Measurements from ENCODE around the gene FKBP11.

Gene FKBP11

DNA sequence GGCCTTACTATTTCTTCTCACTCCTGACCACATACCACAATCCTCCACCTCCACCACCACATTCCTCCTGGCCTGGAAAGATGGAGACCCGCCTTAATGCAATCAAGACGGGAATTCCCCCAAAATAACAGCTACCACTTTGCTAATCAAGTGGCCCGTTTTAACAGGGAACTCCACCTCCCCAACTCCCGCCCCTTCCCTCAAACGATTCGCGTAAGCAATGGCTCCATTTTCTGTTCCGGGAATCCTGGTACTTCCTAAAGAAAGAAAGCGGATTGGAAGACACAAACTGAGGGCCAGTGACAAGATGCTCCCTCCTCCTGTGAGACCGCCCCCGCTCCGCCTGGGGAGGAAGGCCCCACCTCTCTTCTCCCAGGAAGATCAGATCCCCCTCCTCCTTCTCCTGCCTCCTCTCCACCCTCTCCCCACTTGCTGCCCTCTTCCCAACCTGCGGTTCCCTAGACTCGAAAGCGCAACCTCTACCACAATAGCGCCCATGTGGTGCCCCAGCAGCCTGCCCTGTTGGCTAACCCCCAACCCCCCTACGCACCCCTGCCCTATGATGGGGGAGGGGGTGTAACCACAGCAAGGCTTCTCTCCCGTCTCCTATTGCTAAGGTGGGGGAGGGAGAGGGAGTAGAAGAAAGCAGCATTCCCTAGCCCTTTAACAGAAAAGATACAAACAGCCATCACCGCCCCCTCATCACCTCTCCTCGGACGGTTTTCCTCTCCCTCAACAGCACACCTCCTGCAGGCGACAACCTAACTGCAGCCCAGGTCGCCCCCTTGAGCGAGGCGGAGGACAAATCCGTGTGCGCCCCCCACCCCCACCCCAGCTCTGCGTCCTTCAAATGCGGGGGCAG lies 31.2 kb upstream of the FKBP11 start:
- no peak for DNase-seq (ENCODE audit: low read depth in 4 of 4, low spot score in 1 of 4)

DNA sequence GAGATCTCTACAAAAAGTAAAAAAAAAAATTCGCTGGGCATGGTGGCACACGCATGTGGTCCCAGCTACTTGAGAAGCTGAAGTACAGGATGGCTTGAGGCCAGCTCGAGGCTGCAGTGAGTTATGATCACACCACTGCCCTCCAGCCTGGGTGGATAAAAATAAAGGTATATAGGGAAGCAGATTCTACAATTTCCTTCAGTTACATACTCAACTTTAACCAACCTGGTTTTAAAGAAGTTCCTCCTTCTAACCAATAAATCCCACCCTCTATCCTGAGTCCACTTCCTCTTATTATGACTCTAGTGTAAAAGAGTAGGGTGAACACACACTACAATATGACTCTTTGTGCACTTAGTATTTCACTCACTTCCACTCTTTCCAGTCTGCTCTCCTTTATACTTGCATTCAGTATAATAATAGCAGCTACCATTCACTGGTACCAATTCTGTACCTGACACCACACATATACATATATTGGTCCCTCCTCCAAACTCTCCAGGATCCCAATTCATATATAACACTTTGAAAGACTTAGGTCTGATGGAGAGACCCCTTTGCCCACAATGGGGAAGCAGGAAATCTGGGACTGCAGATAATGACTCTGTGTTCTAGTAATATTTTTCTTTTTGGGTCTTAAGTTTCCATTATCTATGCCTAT lies 29.7 kb upstream of the FKBP11 start:
- no peak for DNase-seq (ENCODE audit: low read depth in 4 of 4, low spot score in 1 of 4)

DNA sequence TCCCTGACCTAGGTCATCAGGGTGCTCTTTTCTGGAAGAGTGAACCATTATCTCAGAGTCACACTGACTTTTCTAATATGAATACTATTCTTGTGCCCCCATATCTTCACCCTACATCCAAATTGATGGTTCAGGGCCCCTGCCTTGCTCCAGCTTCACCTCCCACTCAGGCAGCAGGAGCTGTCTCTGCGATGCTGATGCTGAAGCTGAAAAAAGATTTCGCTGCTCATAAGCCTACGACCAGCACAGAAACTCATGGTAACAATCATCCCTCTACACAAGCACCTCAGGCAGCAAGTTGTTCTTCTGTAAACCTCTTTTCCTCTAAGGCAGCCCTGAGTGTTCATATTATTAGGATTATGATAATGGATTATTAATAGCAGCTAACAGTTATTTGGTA lies 28.8 kb upstream of the FKBP11 start:
- DNase-seq (ENCODE audit: low read depth in 4 of 4, low spot score in 1 of 4), result no peak

DNA sequence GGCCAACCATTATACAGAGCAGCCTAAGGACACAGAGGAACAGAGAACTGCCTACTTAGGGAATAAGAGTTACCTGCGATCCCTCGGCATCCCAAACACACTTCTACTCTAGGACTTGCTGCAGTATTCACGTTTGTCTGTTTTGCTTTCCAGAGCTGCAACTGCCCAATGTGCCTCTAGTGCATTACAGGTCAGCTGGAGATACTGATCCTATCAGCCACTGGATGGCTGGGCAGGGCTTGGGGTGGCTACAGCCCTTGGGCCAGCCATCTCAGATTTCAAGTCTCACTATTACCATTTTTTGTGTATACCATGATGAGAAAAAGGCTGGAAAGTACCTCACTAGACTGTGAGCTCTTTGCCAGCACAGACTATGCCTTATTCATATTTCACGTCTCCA lies 27.4 kb upstream of the FKBP11 start:
- DNase-seq (ENCODE audit: low read depth in 4 of 4, low spot score in 1 of 4), result no peak

DNA sequence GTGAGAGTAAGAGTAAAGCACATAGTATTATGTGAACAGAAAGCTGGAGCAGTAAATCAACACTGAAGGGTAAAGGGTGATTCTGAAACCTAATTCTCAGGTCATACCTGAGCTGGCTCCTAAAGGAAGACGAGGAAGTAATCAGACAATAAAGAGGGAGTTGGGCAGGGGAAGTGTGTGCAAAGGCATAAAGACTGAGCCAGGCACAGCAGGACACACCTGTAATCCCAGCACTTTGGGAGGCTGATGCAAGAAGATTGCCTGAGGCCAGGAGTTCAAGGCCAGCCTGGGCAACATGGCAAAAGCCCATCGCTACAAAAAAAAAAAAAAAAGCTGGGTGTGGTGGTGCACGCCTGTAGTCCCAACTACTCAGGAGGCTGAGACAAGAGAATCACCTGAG lies 22.4 kb upstream of the FKBP11 start:
- no peak for DNase-seq (ENCODE audit: low read depth in 4 of 4, low spot score in 1 of 4)

DNA sequence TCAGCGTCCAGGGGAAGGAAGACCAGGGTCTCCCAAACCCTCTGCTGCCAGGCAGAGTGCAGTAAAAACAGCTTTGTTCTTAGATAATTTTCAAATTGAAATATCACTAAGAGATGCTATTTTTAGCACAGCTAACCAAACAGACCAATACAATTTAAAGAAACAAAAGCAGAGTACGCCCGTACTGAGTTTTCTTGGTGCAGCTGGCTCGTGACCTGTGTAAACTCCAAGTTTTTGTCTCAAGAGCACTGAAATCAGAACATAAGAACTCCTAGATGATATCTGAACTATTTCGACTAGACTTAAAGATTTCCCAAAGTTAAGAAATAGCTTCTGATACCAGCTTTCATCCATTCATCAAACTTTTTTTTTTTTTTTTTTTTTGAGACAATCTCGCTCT lies 21.7 kb upstream of the FKBP11 start:
- no peak for DNase-seq (ENCODE audit: low read depth in 4 of 4, low spot score in 1 of 4)

DNA sequence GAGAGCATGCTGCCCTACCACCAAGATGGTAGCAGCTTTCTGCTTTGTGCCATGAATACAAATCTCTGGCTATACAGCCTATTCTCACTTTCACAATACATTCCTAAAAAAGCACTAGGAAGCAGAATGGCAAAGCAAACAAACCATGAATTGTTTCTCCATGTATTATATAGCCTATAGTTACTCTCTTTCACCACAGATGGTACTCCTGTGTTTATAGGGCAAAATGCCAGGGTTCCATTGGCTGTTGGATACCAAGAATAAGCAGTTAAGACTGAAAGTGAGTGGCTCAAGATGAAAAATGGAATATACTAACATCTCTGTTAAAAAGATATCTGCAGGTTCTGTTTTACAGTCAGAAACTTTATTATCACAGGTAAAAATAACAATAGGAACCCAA lies 20.9 kb upstream of the FKBP11 start:
- no peak for DNase-seq (ENCODE audit: low read depth in 4 of 4, low spot score in 1 of 4)

DNA sequence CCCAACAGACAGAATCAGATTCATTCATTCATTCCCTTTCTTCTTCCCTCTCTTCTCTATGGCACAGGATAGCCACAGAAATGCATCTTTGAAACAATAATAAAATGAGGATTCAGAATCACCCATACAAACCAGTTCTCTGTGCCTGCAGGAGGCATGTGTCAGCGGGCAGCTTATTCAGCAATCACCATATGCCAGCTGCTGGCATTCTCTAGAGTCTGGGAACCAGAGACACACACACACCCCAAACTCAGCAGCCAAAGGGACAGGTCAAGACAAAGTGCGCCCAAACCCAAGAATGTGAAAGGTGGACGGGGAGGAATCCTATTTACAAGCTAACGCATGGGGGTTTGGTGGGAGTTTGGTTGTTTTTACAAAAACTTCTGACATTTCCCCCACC lies 17.9 kb upstream of the FKBP11 start:
- DNase-seq (ENCODE audit: low read depth in 4 of 4, low spot score in 1 of 4), result no peak

DNA sequence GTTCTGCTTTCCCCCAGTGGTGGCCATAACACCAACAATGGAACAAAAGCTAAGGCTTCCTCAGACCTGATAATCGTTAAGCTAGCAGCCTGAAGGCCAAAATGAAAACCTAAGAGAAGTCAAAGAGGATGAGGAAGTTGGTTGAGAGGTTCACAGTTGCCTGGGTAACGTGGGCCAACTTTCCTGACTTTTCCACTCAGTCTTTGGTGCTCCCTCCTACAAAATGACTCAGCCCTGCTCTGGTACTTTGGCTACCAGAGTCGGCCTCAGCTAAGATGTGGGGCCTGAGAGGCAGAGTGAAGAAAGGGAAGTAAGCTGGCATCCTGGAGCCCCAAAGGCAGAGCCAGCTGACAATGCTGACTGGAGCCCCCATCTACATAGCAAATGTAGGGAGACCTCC lies 14.9 kb upstream of the FKBP11 start:
- no peak for DNase-seq (ENCODE audit: low read depth in 4 of 4, low spot score in 1 of 4)

DNA sequence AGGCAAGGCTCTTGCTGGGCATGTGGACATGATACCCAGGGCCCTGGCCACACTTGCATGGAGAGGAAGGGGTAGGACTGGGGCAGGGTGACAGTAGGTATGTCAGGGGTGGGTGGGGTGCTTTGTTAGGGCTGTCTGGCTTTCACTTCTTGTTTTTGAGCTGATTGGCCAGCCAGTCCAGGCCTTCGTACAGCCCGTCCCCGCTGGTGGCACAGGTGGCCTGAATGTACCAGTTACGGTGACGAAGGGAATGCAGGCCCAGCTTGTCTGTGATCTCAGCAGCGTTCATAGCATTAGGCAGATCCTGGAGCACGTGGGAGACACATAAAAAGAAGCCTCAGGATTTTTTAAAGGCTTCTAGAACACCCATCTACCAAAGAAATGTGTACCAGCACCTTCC lies 13.5 kb upstream of the FKBP11 start:
- no peak for DNase-seq (ENCODE audit: low read depth in 4 of 4, low spot score in 1 of 4)

DNA sequence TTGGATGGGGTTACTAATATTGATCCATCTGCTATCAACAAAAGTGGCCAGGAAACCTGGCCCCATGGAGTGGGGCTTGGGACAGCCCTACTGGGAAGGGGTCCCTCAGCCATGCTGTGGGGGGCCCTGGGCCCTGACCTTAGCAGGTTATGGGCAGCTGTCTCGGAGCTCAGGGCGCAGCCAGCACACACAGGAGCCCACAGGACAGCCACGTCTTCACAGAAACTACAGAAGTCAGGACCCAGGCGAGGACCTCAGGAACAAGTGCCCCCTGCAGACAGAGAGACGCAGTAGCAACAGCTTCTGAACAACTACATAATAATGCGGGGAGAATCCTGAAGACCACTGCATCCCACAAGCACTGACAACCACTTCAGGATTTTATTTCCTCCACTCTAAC lies 11.9 kb upstream of the FKBP11 start:
- no peak for DNase-seq (ENCODE audit: low read depth in 4 of 4, low spot score in 1 of 4)

DNA sequence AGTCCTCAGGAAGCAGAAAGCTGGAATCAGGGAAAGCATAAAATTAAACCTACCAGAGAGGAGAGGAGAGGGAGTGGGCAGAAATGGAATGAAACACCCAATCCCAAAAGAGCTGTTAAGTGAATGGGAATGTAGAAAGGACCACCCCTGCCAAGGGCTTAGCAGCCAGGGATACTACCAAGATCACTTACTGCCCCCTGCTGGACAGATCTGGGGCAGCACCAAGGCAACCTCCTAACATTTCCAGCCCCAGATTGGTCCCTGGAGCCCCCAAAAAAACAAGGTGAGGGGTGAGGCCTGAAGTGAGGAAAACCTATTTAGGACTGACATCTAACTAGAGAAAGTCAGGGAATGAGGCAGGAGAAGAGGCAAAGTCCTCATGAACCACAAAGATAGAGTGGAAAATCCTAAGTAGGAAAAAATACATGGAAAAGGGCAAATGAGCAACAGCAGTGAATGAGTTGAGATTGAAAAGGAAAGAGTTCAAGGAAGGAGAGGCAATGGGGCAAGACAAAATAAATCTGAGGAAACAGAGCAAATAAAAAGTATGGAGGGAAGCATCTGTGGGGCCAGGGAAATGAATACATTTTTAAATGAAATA lies 11.2 kb upstream of the FKBP11 start:
- peak; percentile 71 to 80 (median 76) for DNase-seq (ENCODE audit: low read depth in 4 of 4, low spot score in 1 of 4)

DNA sequence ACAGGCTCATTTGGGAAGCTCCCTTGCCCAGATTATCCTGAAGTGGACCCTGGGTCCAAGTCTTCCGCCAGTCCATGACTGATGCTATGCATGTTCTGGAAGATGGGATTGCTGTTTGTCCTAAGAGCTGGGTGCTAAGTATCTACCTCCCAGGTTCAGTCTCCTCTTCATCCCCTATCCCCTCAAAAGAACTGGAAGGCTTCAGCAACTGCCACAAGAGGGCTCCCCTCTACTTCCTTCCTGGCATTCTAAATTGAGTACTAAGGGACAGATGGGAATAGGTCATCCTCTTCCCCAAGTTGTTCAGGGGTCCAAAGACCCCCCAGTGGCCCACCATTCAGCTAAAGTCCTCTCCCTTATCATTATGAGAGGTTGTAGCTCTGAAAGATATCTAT lies 9.0 kb upstream of the FKBP11 start:
- no peak for DNase-seq (ENCODE audit: low read depth in 4 of 4, low spot score in 1 of 4)

DNA sequence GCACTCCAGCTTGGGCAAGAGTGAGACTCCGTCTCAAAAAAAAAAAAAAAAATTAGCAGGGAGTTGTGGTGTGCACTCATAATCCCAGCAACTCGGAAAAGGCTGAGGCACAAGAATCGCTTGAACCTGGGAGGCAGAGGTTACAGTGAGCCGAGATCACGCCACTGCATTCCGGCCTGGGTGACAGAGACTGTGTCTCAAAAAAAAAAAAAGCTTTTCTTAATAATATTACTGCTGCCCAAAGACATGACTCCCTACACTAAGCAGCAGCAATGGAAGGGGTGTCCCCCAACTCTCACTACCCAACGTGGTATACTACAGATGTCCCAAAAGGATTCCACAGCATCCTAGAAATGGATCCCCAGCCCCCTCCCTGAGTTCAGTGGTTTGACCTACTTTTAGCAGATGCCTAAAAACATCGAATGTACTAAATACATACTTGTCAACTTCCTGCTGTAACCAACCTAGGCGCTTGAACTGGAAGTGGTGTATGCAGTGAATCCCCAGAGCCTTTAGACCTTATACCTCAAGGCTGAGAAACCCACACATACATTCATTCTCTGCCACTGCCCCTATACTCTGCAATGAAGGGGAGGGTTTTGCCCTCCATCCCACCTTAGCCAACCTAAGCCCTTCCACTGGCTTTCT lies 8.5 kb upstream of the FKBP11 start:
- DNase-seq (ENCODE audit: low read depth in 4 of 4, low spot score in 1 of 4), result no peak

DNA sequence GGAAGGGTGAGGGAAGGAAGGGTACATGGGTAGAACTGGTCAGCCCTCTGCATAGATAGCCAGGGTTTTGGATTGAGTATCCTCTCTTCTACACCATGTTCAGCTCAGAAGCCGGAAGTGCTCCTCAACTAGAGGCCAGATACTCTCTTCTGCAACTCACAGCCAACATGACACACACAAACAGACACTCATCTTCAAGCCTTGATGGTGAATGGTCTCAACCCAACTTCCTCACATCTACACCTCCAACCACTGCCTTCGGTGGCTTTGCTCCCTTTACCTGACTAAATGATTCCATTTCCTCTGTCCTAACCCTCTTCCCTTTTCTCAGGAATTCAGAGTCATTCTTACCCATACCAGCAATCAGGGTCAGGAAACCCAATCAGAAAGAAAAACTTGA lies 7.6 kb upstream of the FKBP11 start:
- no peak for DNase-seq (ENCODE audit: low read depth in 4 of 4, low spot score in 1 of 4)

DNA sequence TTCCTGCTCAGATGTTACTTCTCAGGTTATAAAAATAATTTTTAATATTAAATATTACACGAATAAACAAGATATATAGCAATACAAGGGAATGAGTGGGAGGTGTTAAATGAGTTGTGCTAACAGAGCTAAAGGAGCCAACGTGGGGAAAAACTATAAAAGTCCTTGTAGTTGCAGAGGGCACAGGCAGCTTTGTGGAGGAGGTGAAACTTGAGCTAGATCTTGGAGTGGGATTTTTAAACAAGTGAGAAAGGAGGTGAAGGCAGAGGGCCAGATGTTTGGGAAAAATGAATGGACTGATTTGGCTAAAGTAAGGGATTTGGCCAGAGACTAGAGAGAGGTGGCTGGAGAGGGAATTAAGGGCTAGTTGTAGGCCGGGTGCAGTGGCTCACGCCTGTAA lies 5.2 kb upstream of the FKBP11 start:
- DNase-seq (ENCODE audit: low read depth in 4 of 4, low spot score in 1 of 4), result no peak

DNA sequence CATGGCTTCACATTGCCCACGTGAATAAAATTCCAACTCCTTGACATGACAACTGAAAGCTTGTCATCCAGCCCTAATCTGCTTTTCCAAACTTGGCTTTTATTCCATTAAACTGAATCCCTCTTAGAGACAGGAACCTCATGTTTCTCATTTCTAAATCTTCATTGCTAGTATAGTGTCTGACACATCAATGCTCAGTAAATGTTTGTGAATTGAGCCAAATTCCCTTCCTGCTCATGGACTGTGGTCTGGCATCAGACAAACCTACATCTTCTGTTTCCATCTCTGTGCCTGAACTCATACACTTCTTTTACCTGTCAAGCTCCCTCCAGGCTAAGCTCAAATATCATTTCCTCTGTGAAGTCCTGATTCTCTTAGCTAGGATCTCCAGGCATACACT lies 4.3 kb upstream of the FKBP11 start:
- no peak for DNase-seq (ENCODE audit: low read depth in 4 of 4, low spot score in 1 of 4)

DNA sequence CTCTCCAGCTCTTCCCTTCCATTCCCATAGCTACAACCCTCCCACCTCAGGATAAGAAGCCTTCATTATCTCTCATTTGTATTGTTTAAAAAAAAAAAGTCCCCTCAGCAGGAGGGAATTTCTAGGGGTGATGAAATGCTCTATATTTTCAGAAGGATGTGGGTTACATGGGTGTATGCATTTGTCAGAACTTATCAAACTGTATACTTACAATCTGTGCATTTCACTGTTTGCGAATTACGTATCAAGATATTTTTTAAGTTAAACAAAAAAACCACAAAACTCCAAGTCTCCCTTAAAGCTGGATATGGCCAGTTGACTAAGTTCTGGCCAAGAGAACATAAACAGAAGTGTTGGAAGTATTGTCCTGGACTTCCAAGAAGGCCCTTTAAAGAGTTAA lies 2.0 kb upstream of the FKBP11 start:
- no peak for DNase-seq (ENCODE audit: low read depth in 4 of 4, low spot score in 1 of 4)

DNA sequence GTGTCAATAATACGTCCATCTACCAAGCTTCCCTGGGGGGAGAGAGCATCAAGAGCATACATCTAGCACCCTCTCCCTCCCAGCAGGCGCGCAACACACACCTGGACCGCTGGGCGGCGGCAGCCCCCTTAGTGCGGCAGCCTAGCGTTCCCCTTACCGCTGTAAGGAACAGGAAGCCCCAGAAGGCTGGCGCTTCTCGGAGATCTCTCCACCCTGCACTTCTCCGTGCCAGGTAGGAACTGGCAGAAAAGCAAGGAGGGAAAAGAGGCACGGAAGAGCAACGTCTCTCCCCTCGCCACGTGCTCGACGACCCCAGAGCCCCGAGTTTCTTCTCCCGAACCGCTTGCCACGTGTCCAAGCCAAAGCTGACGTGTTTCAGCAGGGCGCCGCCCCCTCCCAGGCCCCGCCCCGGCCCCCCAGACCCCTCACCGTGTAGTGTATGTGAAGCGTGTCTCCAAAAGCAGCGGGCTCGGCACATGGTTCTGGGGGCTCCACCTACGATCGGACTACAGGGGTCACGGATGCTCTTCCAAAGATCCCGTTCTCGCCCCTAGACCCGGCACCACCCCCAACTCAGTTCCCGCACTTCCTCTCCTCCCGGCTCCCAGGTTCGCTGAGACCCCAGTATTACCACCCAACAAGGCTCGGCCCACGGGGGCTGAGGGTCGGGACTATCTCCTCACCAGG lies 532 bp downstream of the FKBP11 start:
- DNase-seq (ENCODE audit: low read depth in 4 of 4, low spot score in 1 of 4), result peak; percentile 44 to 54 (median 48)

DNA sequence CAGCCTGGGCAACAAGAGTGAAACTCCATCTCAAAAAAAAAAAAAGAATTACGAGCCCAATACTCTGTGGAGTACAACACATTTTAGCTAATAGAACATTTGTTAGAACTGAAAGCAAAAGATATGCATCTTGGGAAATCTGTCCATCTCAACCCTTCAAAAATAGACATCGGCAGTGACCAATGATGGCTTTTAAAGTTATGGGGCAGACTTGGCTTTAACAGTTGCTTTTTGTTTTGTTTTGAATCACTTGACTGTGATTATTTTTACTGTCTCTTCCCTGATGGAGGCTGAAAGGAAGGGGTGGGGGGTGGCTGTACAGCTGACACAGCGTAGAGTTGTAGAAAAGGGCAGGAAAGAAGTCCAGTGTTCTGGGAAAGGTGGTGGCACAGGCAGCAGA lies 2.2 kb downstream of the FKBP11 start:
- DNase-seq (ENCODE audit: low read depth in 4 of 4, low spot score in 1 of 4), result no peak

DNA sequence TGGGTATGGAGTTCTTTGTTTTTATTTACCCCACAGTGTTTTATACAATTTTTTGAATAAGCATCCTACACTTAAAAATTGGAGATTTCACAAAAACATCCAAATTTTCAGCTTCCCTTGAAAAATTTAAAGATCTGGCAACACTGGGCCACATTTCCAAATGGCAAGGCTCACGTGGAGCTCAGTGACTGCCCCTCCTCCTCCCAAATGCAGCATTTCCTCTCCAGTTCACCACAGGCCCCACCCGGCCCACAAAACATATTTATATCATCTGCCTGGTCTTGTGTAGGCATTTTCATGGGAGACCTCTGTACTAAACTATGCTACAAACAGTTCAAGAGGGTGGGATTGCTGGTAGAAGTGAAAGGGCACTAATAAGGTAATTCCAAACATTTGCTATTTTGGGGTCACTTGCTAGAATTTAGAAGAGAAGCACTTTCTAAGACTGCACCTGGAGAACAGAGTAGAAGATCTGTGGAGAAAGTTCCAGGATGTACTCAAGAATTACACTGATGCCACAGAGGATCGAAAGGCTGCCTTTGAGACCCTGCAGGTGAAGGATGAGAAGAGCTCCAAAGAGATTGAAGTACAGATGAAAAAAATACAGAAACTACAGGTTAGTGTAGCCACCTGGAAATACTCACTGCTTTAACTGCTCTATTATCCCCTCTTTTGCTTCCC lies 7.3 kb downstream of the FKBP11 start:
- peak in 1 of 4 experiments; percentile 12 for DNase-seq (ENCODE audit: low read depth in 4 of 4, low spot score in 1 of 4)

Measured in stimulated activated CD4-positive, alpha-beta T cell treated with anti-CD3 and anti-CD28 coated beads, Interleukin-1b, Interleukin-23, amount 100 ng/mL, for 24 hours (primary cell).